ENCODE results near the gene MOSMO.
"Not testable (repeated sequence)": the region's sequence is repeated elsewhere in the genome, so short reads cannot be mapped to it uniquely, and the experiment has no call there.

Gene MOSMO

GRCh38 chr16:21990381-21990944 is 17.4 kb upstream of the MOSMO start:
- H3K27ac Mint-ChIP-seq, result no peak overlapping the region

DNA sequence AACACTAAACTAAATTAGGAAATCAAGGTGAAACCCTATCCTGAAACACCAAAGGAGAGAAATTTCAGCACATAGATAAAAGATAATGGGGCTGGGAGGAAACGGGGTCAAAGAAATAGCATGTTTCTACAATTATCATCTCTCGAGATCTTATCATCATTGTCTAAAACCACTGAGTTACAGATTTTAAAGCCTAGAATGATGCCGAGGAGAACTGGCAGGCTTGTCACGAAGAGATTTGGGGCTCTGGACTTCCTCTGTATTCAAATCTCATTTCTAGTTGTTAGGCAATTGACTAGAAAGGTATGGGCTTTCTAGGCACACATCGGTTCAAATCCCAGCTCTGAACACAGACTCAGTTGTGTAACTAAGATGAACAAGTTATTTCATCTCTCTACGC is 16.3 kb upstream of the MOSMO start:
- H3K27me3 Mint-ChIP-seq, result no peaks in the 10 kb centered on the region
- no peaks in the 10 kb centered on the region for H3K9me3 Mint-ChIP-seq
- peaks cover 10% of the 10 kb centered on the region for H3K4me1 Mint-ChIP-seq (ENCODE audit: low read depth)
- H3K4me3 Mint-ChIP-seq, result no peak overlapping the region
- peaks cover 6% of the 10 kb centered on the region for H3K36me3 Mint-ChIP-seq (ENCODE audit: low read depth)
- H3K27ac Mint-ChIP-seq, result no peak overlapping the region
- no peak for DNase-seq

More at GRCh38 chr16:21990381-21990944, 17.4 kb upstream of the MOSMO start:
- Mint-ChIP-seq H3K4me3 (no peak overlapping the region), H3K36me3 (ENCODE audit: low read depth) (peaks cover 15% of the 10 kb centered on the region), H3K27me3 (no peaks in the 10 kb centered on the region), H3K9me3 (no peaks in the 10 kb centered on the region), H3K4me1 (ENCODE audit: low read depth) (peaks cover 10% of the 10 kb centered on the region)
- DNase-seq, result no peak

DNA sequence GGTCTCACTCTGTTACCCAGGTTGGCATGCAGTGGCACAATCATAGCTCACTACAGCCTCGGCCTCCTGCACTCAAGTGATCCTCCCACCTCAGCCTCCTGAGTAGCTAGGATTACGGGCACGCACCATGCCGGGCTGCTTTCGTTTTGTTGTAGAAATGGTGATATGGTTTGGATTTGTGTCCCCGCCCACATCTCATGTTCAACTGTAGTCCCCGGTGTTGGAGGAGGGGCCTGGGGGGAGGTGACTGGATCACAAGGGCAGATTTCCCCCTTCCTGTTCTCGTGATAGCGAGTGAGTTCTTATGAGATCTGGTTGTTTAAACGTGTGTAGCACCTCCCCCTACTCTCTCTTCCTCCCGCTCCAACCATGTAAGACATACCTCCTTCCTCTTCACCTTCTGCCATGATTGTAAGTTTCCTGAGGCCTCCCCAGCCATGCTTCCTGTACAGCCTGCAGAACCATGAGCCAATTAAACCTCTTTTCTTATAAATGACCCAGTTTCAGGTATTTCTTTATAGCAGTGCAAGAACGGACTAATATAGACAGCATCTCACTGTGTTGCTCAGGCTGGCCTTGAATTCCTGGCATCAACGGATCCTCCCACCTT is 12.9 kb upstream of the MOSMO start:
- Mint-ChIP-seq H3K4me1 (ENCODE audit: low read depth) (peaks cover 10% of the 10 kb centered on the region), H3K9me3 (no peaks in the 10 kb centered on the region), H3K27ac (no peak overlapping the region), H3K36me3 (ENCODE audit: low read depth) (no peaks in the 10 kb centered on the region), H3K4me3 (no peak overlapping the region), H3K27me3 (no peaks in the 10 kb centered on the region)
- no peak for DNase-seq

- no peak overlapping the region for H3K27ac Mint-ChIP-seq
- no peaks in the 10 kb centered on the region for H3K36me3 Mint-ChIP-seq (ENCODE audit: low read depth)
- no peaks in the 10 kb centered on the region for H3K9me3 Mint-ChIP-seq
- H3K4me3 Mint-ChIP-seq, result no peak overlapping the region
- DNase-seq, result no peak
- H3K4me1 Mint-ChIP-seq (ENCODE audit: low read depth), result peaks cover 6% of the 10 kb centered on the region
- no peaks in the 10 kb centered on the region for H3K27me3 Mint-ChIP-seq
Measured at GRCh38 chr16:21996923-21997696, 10.8 kb upstream of the MOSMO start.

GRCh38 chr16:21997697-21998480 is 10.0 kb upstream of the MOSMO start:
- Mint-ChIP-seq H3K4me1 (ENCODE audit: low read depth) (peaks cover 6% of the 10 kb centered on the region), H3K36me3 (ENCODE audit: low read depth) (no peaks in the 10 kb centered on the region), H3K9me3 (no peaks in the 10 kb centered on the region), H3K27me3 (no peaks in the 10 kb centered on the region), H3K4me3 (no peak overlapping the region), H3K27ac (no peak overlapping the region)
- DNase-seq, result no peak

- H3K27me3 Mint-ChIP-seq, result no peaks in the 10 kb centered on the region
- H3K4me3 Mint-ChIP-seq, result no peak overlapping the region
- no peak for DNase-seq
- peaks cover 9% of the 10 kb centered on the region for H3K4me1 Mint-ChIP-seq (ENCODE audit: low read depth)
- no peaks in the 10 kb centered on the region for H3K9me3 Mint-ChIP-seq
- H3K27ac Mint-ChIP-seq, result no peak overlapping the region
- no peaks in the 10 kb centered on the region for H3K36me3 Mint-ChIP-seq (ENCODE audit: low read depth)
Measured at GRCh38 chr16:22001591-22001990, 6.3 kb upstream of the MOSMO start.

GRCh38 chr16:22002047-22002446 is 5.9 kb upstream of the MOSMO start:
- not testable (repeated sequence) for DNase-seq

DNA sequence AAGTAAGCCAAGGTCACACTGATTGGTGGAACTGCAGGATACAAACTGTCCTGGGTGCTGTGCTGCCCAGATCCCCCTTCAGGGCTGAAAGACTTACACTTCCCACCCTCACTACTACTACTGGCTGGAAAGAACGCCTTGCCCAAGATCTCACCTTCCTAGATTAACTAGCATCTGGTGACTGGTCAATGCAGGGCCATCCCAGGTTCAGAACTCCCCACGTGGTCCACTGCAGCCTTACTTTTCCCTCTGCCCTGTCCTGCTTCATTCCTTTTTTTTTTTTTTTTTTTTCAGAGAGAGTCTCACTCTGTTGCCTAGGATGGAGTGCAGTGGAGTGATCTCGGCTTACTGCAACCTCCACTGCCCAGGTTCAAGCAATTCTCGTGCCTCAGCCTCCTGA is 4.7 kb upstream of the MOSMO start:
- Mint-ChIP-seq H3K9me3 (no peaks in the 10 kb centered on the region), H3K27ac (no peak overlapping the region), H3K4me1 (ENCODE audit: low read depth) (peaks cover 17% of the 10 kb centered on the region), H3K27me3 (no peaks in the 10 kb centered on the region), H3K4me3 (no peak overlapping the region), H3K36me3 (ENCODE audit: low read depth) (peaks cover 2% of the 10 kb centered on the region)
- DNase-seq, result no peak

More at GRCh38 chr16:22002047-22002446, 5.9 kb upstream of the MOSMO start:
- H3K4me3 Mint-ChIP-seq; H3K27me3 Mint-ChIP-seq; H3K27ac Mint-ChIP-seq; H3K9me3 Mint-ChIP-seq; H3K36me3 Mint-ChIP-seq (ENCODE audit: low read depth): not testable (repeated sequence)
- H3K4me1 Mint-ChIP-seq (ENCODE audit: low read depth), result peaks cover 13% of the 10 kb centered on the region

DNA sequence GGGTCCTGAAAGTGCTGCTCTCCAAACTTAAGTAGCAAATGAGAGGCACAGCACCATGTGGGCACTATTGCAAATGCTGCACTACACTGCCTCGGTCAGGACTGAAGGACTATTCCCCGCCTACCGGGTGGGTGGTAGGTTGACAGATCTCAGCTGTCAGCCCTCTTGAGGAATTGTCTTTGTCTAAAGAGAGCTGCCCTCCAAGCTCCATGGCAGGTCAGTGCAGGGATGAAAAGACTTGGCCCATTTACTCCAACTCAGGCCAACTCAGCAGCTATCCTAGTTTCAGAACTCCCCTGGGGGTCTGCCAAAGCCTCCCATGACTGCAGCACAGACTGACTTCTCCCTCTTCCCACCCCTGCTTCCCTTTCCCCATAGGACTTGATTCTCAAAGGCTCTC is 3.6 kb upstream of the MOSMO start:
- Mint-ChIP-seq H3K4me3 (no peak overlapping the region), H3K4me1 (ENCODE audit: low read depth) (peaks cover 22% of the 10 kb centered on the region), H3K27me3 (no peaks in the 10 kb centered on the region), H3K27ac (no peak overlapping the region), H3K36me3 (ENCODE audit: low read depth) (peaks cover 6% of the 10 kb centered on the region), H3K9me3 (no peaks in the 10 kb centered on the region)
- DNase-seq, result no peak

GRCh38 chr16:22005746-22006145 is 2.2 kb upstream of the MOSMO start:
- H3K27ac Mint-ChIP-seq, result no peak overlapping the region

DNA sequence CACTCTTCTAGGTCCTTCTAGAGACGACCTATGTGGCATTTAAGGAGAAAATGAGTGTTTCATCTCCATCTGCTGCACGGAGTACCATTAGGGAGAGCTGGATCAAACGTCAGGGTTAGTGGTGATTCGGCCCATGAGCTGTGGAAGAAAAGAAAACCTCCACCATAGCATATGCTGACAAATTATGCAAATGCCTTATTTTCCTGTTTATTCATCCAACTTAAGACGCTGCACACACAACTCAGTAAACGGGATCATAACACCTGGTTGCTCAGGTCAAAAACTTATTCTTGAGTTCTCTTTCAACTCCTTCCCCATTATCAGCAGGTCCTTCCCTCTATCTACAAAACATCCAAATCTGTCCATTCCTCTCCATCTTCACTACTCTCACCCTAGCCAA is 1.3 kb upstream of the MOSMO start:
- Mint-ChIP-seq H3K27ac (peak overlapping the region; percentile 90), H3K36me3 (ENCODE audit: low read depth) (peaks cover 12% of the 10 kb centered on the region), H3K4me1 (ENCODE audit: low read depth) (peaks cover 36% of the 10 kb centered on the region), H3K9me3 (no peaks in the 10 kb centered on the region), H3K27me3 (no peaks in the 10 kb centered on the region), H3K4me3 (peak overlapping the region; percentile 79)
- no peak for DNase-seq

More at GRCh38 chr16:22005746-22006145, 2.2 kb upstream of the MOSMO start:
- no peak for DNase-seq
- H3K4me3 Mint-ChIP-seq, result no peak overlapping the region
- H3K36me3 Mint-ChIP-seq (ENCODE audit: low read depth), result peaks cover 12% of the 10 kb centered on the region
- H3K4me1 Mint-ChIP-seq (ENCODE audit: low read depth), result peaks cover 33% of the 10 kb centered on the region
- no peaks in the 10 kb centered on the region for H3K27me3 Mint-ChIP-seq
- no peaks in the 10 kb centered on the region for H3K9me3 Mint-ChIP-seq

DNA sequence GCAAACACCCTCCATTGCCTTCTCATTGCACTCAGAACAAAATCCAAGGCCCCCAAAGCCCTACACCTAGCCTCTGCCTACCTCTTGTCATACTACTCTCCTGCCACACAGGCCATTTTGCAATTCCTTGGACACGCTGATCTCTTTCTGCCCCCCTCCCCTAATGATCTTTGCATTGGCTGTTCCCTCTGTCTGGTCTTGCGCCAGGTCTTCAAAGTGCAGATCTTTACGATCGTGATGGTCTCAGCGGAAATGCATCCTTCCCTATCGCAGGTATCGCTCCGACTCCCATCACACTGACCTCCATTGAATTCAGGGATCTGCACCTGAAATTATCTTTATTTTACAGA is 777 bp upstream of the MOSMO start:
- DNase-seq, result no peak
- Mint-ChIP-seq H3K27me3 (no peaks in the 10 kb centered on the region), H3K4me1 (ENCODE audit: low read depth) (peaks cover 41% of the 10 kb centered on the region), H3K36me3 (ENCODE audit: low read depth) (peaks cover 12% of the 10 kb centered on the region), H3K9me3 (no peaks in the 10 kb centered on the region), H3K27ac (peak overlapping the region; percentile 90), H3K4me3 (peak overlapping the region; percentile 79)

DNA sequence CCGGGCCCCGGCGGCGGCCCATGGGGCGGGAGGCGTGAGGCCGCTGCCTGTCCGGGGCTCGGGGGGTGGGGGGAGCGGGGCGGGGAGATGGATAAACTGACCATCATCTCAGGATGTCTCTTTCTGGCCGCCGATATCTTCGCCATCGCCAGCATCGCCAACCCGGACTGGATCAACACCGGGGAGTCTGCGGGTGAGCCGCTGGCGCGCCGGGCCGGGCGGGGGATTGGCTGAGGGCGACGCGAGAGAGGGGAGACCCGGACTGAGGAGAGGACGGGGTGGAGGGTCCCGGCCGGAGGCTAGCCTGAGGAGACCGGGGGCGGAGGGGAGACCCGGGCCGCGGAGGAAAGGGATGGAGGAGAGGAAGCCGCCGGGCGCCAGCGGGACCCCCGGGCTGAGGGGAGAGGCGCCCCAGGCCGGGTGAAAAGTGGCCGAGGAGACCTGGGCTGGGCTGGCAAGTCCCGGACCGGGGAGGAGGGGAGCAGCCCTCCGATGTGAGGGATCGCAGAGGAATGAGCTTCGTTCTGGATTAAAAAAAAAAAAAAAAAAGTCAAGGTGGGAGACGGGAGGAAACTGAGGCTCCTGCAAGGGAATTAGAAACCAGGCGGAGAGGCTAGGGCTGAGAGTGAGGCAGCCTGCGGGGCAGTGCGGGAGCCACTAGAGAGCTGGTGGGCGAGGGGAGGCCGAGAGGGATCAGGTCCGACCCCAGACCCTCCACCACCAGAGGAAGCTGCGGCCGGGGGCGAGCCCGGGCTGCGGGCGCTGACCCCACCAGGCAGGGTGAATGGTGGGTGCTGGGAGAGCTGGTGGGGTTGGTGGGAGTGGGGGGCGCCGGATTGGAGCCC is 526 bp downstream of the MOSMO start:
- Mint-ChIP-seq H3K9me3 (no peaks in the 10 kb centered on the region), H3K4me1 (ENCODE audit: low read depth) (peaks cover 54% of the 10 kb centered on the region), H3K27ac (peak overlapping the region; percentile 85), H3K4me3 (peak overlapping the region; percentile 88), H3K27me3 (no peaks in the 10 kb centered on the region), H3K36me3 (ENCODE audit: low read depth) (peaks cover 12% of the 10 kb centered on the region)
- DNase-seq, result peak; percentile 63

DNA sequence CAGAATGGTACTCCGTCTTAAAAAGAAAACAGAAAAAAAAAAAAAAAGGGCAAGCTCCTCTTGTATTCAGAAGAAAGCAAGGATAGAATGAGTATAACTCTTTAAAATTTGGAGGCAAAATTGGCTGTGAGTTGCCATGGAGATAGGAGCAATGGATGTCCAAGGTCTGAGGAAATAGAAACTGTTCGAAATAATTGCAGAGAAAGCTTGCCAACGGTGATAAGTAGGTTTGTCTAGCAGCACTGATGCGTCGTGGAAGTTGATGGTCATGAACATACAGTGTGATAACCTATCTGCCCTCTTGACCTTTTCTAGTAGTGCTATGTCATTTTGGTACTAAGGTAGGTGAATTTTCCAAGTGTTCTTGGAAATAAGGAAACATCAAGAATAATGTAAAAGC is 3.0 kb downstream of the MOSMO start:
- H3K27me3 Mint-ChIP-seq, result no peaks in the 10 kb centered on the region
- no peaks in the 10 kb centered on the region for H3K9me3 Mint-ChIP-seq
- H3K36me3 Mint-ChIP-seq (ENCODE audit: low read depth), result peaks cover 12% of the 10 kb centered on the region
- DNase-seq, result no peak
- H3K4me3 Mint-ChIP-seq, result no peak overlapping the region
- no peak overlapping the region for H3K27ac Mint-ChIP-seq
- H3K4me1 Mint-ChIP-seq (ENCODE audit: low read depth), result peaks cover 70% of the 10 kb centered on the region
